ENCODE measurements around the gene NBEAL2.

NBEAL2 gene

DNA sequence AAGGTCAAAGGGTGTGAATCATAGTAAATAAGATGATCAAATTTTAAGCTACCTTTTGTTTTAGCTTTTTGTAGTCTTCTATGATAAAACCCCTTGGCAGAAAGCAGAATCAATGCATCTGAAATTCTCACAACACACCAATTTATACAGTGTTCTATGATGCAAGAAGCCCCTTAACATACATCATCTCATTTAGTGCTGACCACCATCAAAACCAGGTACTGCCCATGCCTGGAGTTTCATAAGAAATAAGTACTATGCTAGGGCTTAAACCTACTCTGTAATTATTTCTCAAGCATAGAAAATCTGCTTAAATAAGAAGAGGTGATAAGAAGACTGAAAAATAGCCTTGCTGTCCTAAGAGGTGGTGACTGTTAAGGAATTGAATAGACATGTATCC is 67.6 kb downstream of the NBEAL2 start:
- no peak for DNase-seq

DNA sequence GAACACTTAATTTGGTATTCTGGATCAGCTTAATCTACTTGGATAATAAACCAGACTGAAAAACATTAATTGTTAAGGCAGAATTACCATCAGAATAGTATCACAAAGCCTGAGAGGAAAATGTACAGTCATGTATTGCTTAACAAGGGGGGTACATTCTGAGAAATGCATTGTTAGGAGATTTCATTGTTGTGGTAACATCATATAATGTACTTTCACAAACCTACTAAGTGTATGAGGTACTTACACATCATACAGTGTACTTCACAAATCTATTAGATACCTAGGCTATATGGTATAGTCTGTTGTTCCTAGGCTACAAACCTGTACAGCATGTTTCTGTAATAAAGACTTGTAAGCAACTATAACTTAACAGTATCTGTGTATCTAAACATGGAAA is 68.2 kb downstream of the NBEAL2 start:
- DNase-seq, result no peak

- no peak for DNase-seq
Observed at GRCh38 chr3:47054412-47054811, 74.9 kb downstream of the NBEAL2 start.

DNA sequence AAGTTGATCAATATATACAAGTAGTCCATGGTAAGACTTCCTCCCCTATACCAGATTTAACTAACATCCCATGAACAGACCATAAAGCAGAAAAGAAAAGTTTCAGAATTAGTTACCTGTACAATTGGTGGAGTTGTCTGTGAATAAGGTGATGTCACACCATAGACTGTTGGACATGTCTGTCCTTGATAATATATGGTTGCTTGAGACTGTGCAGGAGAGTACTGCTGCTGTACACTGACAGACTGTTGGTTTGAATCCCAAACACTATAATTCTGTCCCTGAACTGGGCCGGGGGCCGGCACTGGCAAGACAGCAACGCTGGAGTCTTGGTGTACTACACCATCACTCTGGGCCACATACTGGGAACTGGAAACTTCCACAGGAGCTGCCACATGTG is 77.2 kb downstream of the NBEAL2 start:
- DNase-seq, result no peak

DNA sequence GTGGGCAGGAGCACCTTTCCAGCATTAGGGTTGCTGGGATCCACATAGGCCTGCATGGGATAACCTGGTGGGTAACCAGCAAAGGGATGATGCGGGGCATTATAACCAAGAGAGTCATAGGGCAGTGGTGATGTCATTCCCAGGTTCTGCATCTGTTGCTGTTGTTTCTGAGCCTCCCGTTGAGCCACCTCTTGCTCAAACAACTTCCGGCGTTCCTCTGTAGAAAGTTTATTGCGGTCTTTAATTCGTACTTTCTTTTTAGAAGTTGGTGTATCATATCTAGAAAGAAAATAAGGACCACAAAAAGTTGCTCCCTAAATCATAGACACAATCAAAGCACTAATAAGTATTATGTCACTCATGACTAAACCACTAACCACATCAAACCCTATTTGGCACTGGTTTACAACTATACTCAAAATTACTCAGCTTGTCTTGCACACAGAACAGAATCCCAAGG is 77.8 kb downstream of the NBEAL2 start:
- no peak for DNase-seq
